ENCODE data around the gene AK2. TPM values are rescaled to one million over a fixed set of nuclear protein-coding genes. Genes with fewer than 3 reads are reported as not detected.

The AK2 gene
- total RNA-seq, 1 donor from 2014 or later: 134 TPM

DNA sequence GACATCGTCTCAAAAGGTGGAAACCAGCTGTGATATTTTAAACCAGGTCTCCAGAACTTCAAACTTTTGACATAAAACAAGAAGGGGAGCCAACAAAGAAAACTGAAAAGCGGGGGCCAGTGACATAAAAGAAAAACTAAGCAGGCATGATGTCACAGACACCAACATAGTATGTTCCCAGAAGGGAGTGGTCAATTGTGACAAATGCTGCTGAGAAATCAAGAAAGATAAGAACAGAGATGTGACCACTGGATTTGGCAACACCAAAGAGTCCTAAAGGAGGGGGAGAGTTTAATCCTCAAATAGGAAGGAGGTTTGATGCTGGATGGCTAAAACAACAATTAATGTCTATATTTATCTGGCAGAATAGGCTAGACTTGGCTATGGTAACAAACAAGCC lies 69.8 kb downstream of the AK2 start:
- peak overlapping the region; percentile 63 for H3K4me3 Mint-ChIP-seq
- no peak overlapping the region for H3K27ac Mint-ChIP-seq (ENCODE audit: unreplicated experiment)
- TF ChIP-seq, protein P1, sequence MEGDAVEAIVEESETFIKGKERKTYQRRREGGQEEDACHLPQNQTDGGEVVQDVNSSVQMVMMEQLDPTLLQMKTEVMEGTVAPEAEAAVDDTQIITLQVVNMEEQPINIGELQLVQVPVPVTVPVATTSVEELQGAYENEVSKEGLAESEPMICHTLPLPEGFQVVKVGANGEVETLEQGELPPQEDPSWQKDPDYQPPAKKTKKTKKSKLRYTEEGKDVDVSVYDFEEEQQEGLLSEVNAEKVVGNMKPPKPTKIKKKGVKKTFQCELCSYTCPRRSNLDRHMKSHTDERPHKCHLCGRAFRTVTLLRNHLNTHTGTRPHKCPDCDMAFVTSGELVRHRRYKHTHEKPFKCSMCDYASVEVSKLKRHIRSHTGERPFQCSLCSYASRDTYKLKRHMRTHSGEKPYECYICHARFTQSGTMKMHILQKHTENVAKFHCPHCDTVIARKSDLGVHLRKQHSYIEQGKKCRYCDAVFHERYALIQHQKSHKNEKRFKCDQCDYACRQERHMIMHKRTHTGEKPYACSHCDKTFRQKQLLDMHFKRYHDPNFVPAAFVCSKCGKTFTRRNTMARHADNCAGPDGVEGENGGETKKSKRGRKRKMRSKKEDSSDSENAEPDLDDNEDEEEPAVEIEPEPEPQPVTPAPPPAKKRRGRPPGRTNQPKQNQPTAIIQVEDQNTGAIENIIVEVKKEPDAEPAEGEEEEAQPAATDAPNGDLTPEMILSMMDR (conservative IDR thresholded peaks at IDR 0.05): no peak
- H3K9me3 Mint-ChIP-seq: no peaks in the 10 kb centered on the region
- DNase-seq (ENCODE audit: low read depth, low spot score): no peak
- H3K4me1 Mint-ChIP-seq: peaks cover 21% of the 10 kb centered on the region
- H3K27me3 Mint-ChIP-seq (ENCODE audit: low read depth): peaks cover 50% of the 10 kb centered on the region
- no peaks in the 10 kb centered on the region for H3K36me3 Mint-ChIP-seq (ENCODE audit: low read depth)

DNA sequence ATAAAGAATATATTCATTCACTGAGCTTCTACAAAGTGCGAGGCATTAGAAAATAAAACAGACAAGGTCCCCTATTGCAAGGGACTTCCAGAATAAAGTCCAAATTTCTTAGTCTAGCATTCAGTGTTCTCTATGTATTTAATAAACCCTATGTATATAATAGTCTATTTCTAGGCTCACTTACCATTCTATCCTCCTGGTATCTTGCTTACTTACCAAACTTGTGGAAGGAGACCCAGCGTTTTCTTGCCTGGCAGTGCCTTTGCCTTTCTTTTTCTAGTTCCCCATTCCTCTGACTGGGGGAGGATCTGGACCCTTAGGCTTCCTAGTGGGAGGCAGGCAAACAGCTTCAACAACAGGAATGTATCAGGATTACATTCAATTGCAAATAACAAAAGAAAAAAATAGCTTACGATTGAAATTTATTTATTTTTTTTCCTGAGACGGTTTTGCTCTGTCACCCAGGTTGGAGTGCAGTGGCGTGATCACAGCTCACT lies 71.4 kb downstream of the AK2 start:
- Mint-ChIP-seq H3K36me3 (ENCODE audit: low read depth) (no peaks in the 10 kb centered on the region), H3K9me3 (no peaks in the 10 kb centered on the region), H3K27ac (ENCODE audit: unreplicated experiment) (no peak overlapping the region), H3K27me3 (ENCODE audit: low read depth) (peaks cover 37% of the 10 kb centered on the region), H3K4me1 (peaks cover 28% of the 10 kb centered on the region), H3K4me3 (peak overlapping the region; percentile 91)
- TF ChIP-seq, protein P1 (conservative IDR thresholded peaks at IDR 0.05): no peak
- no peak for DNase-seq (ENCODE audit: low read depth, low spot score)

DNA sequence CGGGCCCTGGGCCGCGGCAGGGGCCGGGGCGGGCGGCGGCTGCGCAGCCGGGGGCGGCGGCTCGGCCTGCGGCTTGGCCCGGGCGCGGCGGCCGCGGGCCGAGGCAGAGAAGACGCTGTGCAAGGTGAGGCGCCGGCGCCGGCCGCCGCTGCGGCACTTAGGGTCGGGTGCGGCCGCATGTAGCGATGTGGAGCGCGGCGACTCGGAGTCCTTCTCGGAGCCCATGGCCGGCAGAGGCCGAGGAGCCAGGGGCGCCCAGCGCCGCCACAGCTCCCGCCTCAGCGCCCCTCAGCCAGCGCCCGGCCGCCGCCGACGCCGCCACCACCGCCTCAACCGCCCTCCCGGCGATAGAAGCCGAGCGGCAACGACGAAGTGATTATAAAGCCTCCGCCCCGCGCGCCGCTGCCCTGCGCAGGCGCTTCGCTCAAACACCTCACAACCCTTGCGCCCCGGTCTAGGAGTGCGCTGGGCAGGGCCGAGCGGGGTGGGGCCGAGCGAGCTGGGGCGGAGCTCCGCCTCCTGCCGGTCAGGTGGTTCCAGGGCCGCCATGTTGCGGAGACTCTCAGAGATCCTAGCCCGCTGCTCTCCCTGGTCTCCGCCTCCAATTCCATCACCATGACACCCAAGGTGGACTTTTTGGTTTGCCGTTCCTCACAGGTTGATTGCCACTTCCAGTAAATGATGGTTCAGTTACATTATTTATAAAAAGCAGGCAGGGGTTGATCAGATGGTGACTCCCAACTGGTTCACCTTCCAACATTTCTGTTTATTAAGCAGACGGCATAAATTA lies 72.0 kb downstream of the AK2 start, which contains the start of gene RNF19B:
TSS of gene RNF19B (minus strand) at position 349 of the 790 bp plus-strand sequence. CDS start at position 225, 124 bp downstream.
- Mint-ChIP-seq H3K36me3 (ENCODE audit: low read depth) (no peaks in the 10 kb centered on the region), H3K27ac (ENCODE audit: unreplicated experiment) (no peak within 1 kb of the TSS), H3K27me3 (ENCODE audit: low read depth) (peaks cover 32% of the 10 kb centered on the region), H3K4me1 (peaks cover 32% of the 10 kb centered on the region), H3K4me3 (peak within 1 kb of the TSS; percentile 91), H3K9me3 (no peaks in the 10 kb centered on the region)
- peak; percentile 90 for DNase-seq (ENCODE audit: low read depth, low spot score)
- TF ChIP-seq, protein P1 (conservative IDR thresholded peaks at IDR 0.05): no peak

DNA sequence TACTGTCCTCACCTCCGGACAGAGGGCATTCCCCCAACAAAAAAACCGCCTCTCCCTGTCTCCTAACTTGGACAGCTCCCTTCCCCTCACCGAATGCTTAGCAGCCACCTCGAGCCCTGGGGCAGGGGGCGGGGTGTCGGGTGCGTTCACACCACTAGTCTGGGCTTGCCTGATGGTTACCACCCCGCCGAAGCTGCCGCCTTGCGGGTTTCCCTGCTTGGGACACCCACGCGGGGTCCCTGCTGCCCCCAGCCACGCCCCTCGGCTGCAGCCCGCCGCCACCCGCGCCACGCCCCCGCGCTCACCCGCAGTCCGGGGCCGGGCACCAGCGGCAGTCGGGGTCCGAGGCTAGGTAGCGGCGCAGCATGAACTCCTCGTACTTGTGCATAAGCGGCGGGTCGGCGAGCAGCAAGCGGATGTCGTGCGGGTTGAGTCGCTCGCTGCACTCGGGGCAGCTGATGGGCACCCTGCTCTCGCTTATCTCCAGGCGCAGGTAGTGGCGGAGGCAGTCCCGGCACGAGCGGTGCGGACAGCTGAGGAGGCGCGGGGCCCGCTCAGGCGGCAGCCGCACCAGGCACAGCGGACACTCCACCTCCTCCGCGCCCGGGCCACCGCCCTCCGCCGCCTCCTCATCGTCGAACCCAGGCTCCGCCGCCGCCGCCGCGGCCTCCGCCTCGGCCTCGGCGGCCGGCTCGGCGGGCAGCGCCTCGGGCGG lies 72.8 kb downstream of the AK2 start:
- peak; percentile 46 for DNase-seq (ENCODE audit: low read depth, low spot score)
- Mint-ChIP-seq H3K4me3 (peak overlapping the region; percentile 80), H3K9me3 (no peaks in the 10 kb centered on the region), H3K36me3 (ENCODE audit: low read depth) (no peaks in the 10 kb centered on the region), H3K27me3 (ENCODE audit: low read depth) (peaks cover 27% of the 10 kb centered on the region), H3K4me1 (peaks cover 35% of the 10 kb centered on the region), H3K27ac (ENCODE audit: unreplicated experiment) (no peak overlapping the region)
- TF ChIP-seq, protein P1 (conservative IDR thresholded peaks at IDR 0.05): no peak

DNA sequence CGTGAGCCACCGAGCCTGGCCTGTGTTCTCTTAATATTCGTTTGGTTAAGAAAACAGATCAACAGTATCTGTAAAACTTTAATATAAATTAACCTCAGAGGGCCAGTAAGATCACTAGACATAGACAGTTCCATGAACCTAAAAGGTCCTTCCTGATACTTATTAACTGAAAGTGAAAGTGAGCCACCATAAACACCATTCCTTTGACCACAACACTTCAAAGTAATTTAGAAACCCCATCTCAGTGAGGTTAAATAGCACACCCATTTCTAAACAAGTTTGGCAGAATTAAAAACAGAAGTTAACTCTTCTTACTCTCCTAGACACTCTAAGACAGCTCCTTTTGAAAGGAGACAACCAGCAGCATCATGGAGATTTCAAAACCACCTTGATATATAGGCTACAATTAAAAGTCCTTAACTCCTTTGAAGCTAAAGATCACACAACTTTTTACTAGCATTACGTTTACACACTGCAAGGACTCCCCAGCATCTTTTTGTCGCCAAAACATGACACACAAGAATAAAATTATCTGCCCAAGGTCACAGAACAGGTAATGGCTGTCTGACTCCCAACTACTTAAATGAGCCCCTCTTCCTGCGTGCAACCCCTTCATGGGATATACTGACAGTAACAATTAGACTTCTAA lies 74.3 kb downstream of the AK2 start:
- TF ChIP-seq, protein P1 (conservative IDR thresholded peaks at IDR 0.05): no peak
- Mint-ChIP-seq H3K9me3 (no peaks in the 10 kb centered on the region), H3K36me3 (ENCODE audit: low read depth) (no peaks in the 10 kb centered on the region), H3K4me1 (peaks cover 35% of the 10 kb centered on the region), H3K4me3 (peak overlapping the region; percentile 80), H3K27ac (ENCODE audit: unreplicated experiment) (no peak overlapping the region), H3K27me3 (ENCODE audit: low read depth) (peaks cover 13% of the 10 kb centered on the region)
- no peak for DNase-seq (ENCODE audit: low read depth, low spot score)

All from neural crest cell (in vitro differentiated cells).